ENCODE data around the gene TENT4A.
"Not testable (repeated sequence)": the region's sequence is repeated elsewhere in the genome, so short reads cannot be mapped to it uniquely, and the experiment has no call there.

TENT4A gene

GRCh38 chr5:6713274-6714225 lies at the start of gene TENT4A:
TSS of gene TENT4A (plus strand) at chr5:6713432. CDS start at chr5:6713984, 552 bp downstream.
- in situ Hi-C loops (cut with MboI; ENCODE audit: low sequenced_read_pairs) = no loop called here

DNA sequence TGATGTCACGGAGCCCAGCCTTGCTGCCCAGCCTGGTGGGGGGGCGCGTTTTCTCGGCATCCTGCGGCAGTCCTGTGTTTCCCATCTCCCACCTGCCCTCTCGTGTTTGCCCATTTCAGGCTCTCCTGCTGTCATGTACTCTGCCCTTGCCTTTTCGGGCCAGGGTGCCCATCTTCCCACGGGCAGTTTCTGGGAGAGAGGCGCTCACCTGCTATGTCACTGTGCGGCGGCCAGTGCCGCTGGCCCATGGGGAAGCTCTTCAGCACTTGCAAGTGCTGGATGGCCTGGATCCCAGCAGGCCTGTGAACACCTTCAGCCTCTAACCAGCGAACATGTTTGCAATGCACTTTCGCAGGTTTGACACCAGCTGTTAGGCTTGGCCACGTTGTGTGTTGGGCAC lies 46.5 kb upstream of the TENT4A start:
- in situ Hi-C loops (cut with MboI; ENCODE audit: low sequenced_read_pairs) = no loop called here

DNA sequence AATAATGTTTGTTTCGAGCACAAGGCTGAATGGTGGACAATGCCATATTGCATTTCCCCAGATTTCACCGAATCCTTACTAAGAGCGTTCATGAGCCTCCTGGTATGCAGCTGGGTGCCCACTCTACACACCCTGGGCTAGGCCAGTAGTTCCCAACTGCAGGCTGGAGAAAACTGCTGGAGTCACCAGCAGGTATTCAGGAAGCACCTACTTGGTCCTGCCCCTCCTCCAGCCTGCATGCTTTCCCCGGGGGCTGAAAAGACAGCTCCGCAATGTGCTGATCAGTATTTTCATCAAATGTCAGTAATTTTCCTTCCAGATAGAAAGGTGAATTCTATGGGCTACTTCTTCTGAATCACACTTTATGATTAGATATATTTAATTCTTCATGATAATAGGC lies 45.6 kb upstream of the TENT4A start:
- in situ Hi-C loops (cut with MboI; ENCODE audit: low sequenced_read_pairs) = no loop called here

DNA sequence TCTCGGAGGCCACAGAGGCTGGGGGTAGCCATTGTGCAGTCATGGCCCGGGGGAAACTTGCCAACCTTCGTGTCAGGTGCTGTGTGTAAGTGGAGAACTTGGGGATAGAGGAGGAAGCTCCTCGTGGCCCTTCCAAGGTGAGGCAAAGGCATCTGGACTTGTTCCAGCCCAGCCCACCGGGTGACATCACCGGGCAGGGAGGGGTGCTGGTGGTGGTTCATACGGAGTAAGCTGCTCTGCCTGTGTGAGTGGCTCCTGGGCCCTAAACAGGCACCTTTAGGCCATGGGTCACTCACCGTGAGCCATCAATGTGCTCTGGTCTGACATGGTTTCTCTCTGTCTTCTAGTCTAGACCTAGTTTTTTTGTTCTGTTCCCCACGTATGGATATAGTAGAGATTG lies 44.5 kb upstream of the TENT4A start:
- in situ Hi-C loops (cut with MboI; ENCODE audit: low sequenced_read_pairs) = not testable (repeated sequence)

DNA sequence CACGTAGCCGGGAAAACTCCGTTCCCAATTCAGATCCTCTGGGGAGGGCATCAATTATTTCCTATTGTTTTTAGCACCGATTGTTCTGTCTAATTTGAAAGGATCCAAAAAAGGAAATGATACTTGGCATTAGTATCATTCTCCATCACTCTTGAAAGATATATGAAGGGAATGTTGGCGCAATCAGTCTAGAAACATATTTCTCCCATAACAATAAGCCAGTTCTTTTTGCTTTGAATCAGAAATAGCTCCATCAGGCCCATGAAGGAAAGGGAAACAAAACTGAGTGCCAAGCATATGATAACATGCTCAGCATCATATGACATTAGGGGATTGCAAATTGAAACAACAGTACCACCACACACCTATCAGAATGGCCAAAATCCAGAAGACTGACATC lies 40.2 kb upstream of the TENT4A start:
- in situ Hi-C loops (cut with MboI; ENCODE audit: low sequenced_read_pairs) = no loop called here

- in situ Hi-C loops (cut with MboI; ENCODE audit: low sequenced_read_pairs) = no loop called here
Measured at GRCh38 chr5:6673963-6674362, 39.3 kb upstream of the TENT4A start.

- in situ Hi-C loops (cut with MboI; ENCODE audit: low sequenced_read_pairs) = no loop called here
Measured at GRCh38 chr5:6674421-6674820, 38.8 kb upstream of the TENT4A start.

- in situ Hi-C loops (cut with MboI; ENCODE audit: low sequenced_read_pairs) = no loop called here
Measured at GRCh38 chr5:6674886-6675285, 38.3 kb upstream of the TENT4A start.

DNA sequence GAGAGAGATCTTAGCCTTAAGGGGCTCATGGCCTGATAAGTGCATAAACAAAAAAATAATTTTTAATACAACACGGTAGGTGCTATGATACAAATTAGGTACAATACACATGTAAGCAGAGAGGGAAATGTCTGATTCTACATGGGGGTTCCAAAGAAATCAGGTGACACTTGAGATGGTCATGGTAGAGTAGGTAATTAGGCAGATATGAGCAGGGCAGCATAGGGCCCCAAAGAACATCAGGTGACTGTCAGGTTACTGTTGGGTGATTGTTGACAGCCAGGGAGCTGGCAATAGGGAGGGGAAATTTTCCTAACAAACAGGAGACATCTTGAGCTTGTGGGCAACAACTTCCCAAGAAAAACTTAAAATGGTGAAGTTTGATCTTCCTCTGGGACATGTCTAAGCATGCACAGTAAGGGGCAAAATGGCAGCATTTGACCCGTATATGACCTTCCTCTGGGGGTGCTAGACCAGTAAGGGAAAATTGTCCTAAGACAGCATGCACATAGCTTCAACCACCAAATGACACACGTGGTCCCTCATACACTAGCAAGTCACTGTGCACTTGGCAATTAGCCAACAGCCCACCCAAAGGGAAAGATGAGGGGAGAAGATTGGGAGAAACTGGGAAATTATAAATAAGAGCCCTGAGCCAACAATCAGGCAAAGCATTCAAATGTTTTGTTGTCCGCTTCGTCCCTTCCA lies 37.3 kb upstream of the TENT4A start:
- in situ Hi-C loops (cut with MboI; ENCODE audit: low sequenced_read_pairs) = no loop called here

- in situ Hi-C loops (cut with MboI; ENCODE audit: low sequenced_read_pairs) = no loop called here
Measured at GRCh38 chr5:6676702-6677101, 36.5 kb upstream of the TENT4A start.

DNA sequence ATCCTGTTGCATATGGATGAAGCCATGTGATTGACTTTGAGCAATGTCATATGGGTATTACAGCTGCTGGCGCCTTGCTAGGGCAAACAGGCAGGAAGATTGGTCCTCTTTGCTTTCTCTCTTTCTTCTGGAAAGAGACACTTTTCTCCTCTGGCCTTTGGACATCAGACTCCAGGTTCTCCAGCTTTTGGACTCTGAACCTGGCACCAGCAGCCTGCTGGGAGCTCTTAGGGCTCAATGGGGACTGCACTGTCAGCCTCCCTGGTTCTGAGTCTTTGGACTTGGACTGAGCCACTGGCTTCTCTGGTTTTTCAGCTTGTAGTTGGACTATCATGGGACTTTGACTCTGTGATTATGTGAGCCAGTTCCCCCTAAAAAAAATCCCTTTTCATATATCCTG lies 34.8 kb upstream of the TENT4A start:
- in situ Hi-C loops (cut with MboI; ENCODE audit: low sequenced_read_pairs) = no loop called here

GRCh38 chr5:6680922-6681321 lies 32.3 kb upstream of the TENT4A start:
- in situ Hi-C loops (cut with MboI; ENCODE audit: low sequenced_read_pairs) = no loop called here

GRCh38 chr5:6681682-6682081 lies 31.6 kb upstream of the TENT4A start:
- in situ Hi-C loops (cut with MboI; ENCODE audit: low sequenced_read_pairs) = no loop called here

DNA sequence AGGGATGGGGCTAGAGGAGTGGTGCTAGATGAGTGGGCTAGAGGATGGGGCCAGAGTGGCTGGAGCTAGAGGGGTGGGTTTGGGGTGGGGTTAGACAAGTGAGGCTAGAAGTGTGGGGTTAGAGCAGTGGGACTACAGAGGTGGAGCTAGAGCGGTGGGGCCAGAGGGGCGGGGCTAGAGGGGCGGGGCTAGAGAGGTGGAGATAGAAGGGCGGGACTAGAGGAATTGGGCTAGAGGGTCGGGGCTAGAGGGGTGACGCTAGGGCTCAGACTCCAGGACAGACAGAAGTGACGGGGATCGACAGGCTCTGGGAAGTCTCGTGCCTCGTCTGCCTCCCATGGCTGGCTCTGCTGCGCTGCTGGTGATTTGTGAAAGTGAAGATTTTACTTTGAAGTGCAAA lies 31.0 kb upstream of the TENT4A start:
- in situ Hi-C loops (cut with MboI; ENCODE audit: low sequenced_read_pairs) = no loop called here

DNA sequence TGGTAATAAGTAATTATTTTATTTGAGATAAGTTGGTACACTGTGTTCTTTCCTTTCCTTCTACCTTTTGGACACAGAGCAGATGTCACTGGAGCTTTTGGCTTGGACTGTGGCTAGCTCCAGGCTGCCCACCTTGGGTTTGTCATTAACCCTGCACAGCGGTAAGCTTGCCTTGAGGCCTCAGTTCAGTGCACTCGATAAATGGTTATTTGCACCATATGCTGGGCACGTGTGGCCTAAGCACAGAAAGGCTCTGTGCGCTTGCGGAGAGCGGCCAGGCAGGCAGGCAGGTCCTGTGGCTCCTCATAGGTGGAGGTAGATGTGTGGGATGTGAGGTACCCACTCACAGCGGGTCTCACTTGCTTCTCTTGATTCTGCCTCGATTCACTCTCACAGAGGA lies 30.0 kb upstream of the TENT4A start:
- in situ Hi-C loops (cut with MboI; ENCODE audit: low sequenced_read_pairs) = no loop called here

GRCh38 chr5:6684075-6684474 lies 29.2 kb upstream of the TENT4A start:
- in situ Hi-C loops (cut with MboI; ENCODE audit: low sequenced_read_pairs) = no loop called here

DNA sequence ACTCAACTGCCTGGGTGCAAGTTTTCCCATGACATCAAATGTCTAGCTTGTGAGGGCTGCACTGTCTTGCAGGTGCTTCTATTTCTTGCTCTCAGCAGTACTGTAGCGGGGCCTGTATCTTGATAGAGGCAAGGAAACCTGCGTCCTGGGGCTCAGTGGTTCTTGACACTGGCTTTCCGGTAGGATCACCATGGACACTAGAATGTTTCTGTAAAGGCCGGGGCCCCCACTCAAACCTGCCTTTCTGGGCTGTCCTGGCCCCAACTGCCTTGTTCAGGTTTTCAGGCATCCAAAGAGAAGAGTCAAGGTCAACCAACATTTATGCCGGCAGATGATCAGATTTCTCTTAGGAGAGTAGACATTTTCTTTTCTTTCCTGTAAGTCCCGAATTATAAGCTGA lies 26.7 kb upstream of the TENT4A start:
- in situ Hi-C loops (cut with MboI; ENCODE audit: low sequenced_read_pairs) = no loop called here

GRCh38 chr5:6686915-6687409 lies 26.3 kb upstream of the TENT4A start:
- in situ Hi-C loops (cut with MboI; ENCODE audit: low sequenced_read_pairs) = no loop called here

GRCh38 chr5:6687505-6687904 lies 25.7 kb upstream of the TENT4A start:
- in situ Hi-C loops (cut with MboI; ENCODE audit: low sequenced_read_pairs) = no loop called here

GRCh38 chr5:6692906-6693305 lies 20.3 kb upstream of the TENT4A start:
- in situ Hi-C loops (cut with MboI; ENCODE audit: low sequenced_read_pairs) = no loop called here

- in situ Hi-C loops (cut with MboI; ENCODE audit: low sequenced_read_pairs) = no loop called here
Measured at GRCh38 chr5:6698696-6699095, 14.5 kb upstream of the TENT4A start.

DNA sequence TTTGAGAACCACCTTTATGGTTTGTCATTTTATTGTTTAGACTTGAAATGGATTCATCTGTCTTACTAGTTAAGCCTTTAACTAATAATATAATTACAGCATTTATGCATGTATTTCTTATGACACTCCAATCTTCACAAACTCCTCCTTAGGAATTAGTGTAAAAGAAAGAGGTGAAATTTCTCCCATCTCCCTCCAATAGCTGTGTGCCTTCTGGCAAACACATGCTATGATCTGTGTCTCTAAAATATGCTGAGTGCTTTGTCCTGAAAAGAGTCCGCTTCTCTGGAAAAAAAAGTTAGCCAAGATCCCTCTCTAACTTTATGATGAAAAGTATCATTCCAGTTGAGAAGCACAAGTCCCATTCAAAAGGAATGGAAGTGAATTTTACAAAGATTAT lies 13.9 kb upstream of the TENT4A start:
- in situ Hi-C loops (cut with MboI; ENCODE audit: low sequenced_read_pairs) = no loop called here

All from HL-60/S4 (cell line).